SK-N-SH (cell line): ENCODE results near the gene SPRN. TPM values are rescaled to one million over a fixed set of nuclear protein-coding genes. Genes with fewer than 3 reads are reported as not detected.

ENCODE experiments used
- CTCF ChIA-PET: fragments of 300-600, 350-600 bp; formaldehyde crosslinking; extraction: SDS; loops from one replicate; lab custom pipeline; 2021; lab: Yijun Ruan, JAX
- POLR2A ChIA-PET: fragments of 350-600 bp; sonication (Branson Sonifier 250); formaldehyde crosslinking; extraction: SDS; loops from one replicate; lab custom pipeline; 2020; ENCODE audit warnings: antibody characterized with exemption, inconsistent platforms; lab: Yijun Ruan, JAX
- DNase-seq: peaks from one replicate; pipeline ENCODE4 v3.0.0; 2012
- H2AFZ ChIP-seq: fragments of 200-600 bp; sonication (generic); 2 replicates; pipeline ENCODE4 v1.8.1; 2016; ENCODE audit warnings: antibody characterized with exemption, mild to moderate bottlenecking, low read depth
- H3F3A ChIP-seq: fragments of 200-600 bp; sonication (generic); replicated peaks from 2 replicates; pipeline ENCODE3; 2016; ENCODE audit warnings: antibody characterized with exemption, mild to moderate bottlenecking; ENCODE audit not compliant: insufficient read depth
- H3K27ac ChIP-seq, 2 experiments: fragments of 200-500 bp in 1 of 2; fragments of 200-600 bp in 1 of 2; sonication (Bioruptor generic) in 1 of 2; sonication (generic), shearing (Covaris generic) in 1 of 2; 2 replicates each; pipeline versions ENCODE4 v1.5.1 to v1.6.1; 2014 to 2016; ENCODE audit warnings: low read depth in 2 of 2, inconsistent platforms in 1 of 2, low read length in 1 of 2, mild to moderate bottlenecking in 1 of 2, mixed read lengths in 1 of 2
- H3K27me3 ChIP-seq: fragments of 200-600 bp; sonication (generic), shearing (Covaris generic); 2 replicates; pipeline ENCODE4 v1.6.1; 2016; ENCODE audit warnings: mixed run types; ENCODE audit not compliant: insufficient read depth
- H3K36me3 ChIP-seq, 2 experiments: fragments of 200-500 bp in 1 of 2; fragments of 200-600 bp in 1 of 2; sonication (Bioruptor generic) in 1 of 2; sonication (generic) in 1 of 2; replicated peaks in 1 of 2; 2 replicates each; pipeline versions ENCODE3 to v1.5.1; 2014 to 2016; ENCODE audit warnings: low read length in 1 of 2, mild to moderate bottlenecking in 1 of 2; ENCODE audit not compliant: insufficient read depth in 2 of 2, control insufficient read depth in 1 of 2
- H3K4me1 ChIP-seq, 2 experiments: fragments of 200-500 bp in 1 of 2; fragments of 200-600 bp in 1 of 2; sonication (Bioruptor generic) in 1 of 2; sonication (generic), shearing (Covaris generic) in 1 of 2; 2 replicates each; pipeline versions ENCODE4 v1.5.1 to v1.6.1; 2014 to 2016; ENCODE audit warnings: low read depth in 1 of 2, low read length in 1 of 2, mixed run types in 1 of 2; ENCODE audit not compliant: insufficient read depth in 2 of 2, control insufficient read depth in 1 of 2
- H3K4me2 ChIP-seq: fragments of 200-600 bp; sonication (generic), shearing (Covaris generic); 2 replicates; pipeline ENCODE4 v1.6.1; 2017; ENCODE audit warnings: mixed run types
- H3K4me3 ChIP-seq, 2 experiments: fragments of 200-500 bp in 1 of 2; fragments of 200-600 bp in 1 of 2; sonication (Bioruptor generic) in 1 of 2; sonication (generic), shearing (Covaris generic) in 1 of 2; 2 replicates each; pipeline versions ENCODE4 v1.5.1 to v1.8.1; 2014 to 2016; ENCODE audit warnings: low read depth in 2 of 2, inconsistent platforms in 1 of 2, low read length in 1 of 2, mild to moderate bottlenecking in 1 of 2, mixed read lengths in 1 of 2, moderate library complexity in 1 of 2
- H3K79me2 ChIP-seq: fragments of 200-600 bp; sonication (generic); 2 replicates; pipeline ENCODE4 v1.8.1; 2017; ENCODE audit warnings: mild to moderate bottlenecking; ENCODE audit not compliant: insufficient read depth
- H3K9ac ChIP-seq: fragments of 200-600 bp; sonication (generic); 2 replicates; pipeline ENCODE4 v1.6.1; 2017; ENCODE audit warnings: mixed run types
- H3K9me2 ChIP-seq: fragments of 200-600 bp; sonication (generic); 2 replicates; pipeline ENCODE4 v1.6.1; 2017; ENCODE audit warnings: mixed run types
- H3K9me3 ChIP-seq: fragments of 200-600 bp; sonication (generic); 2 replicates; pipeline ENCODE4 v1.6.1; 2017; ENCODE audit warnings: mixed run types, mild to moderate bottlenecking, moderate library complexity
- H4K20me1 ChIP-seq: fragments of 200-600 bp; sonication (generic); 2 replicates; pipeline ENCODE4 v1.6.1; 2017; ENCODE audit warnings: mild to moderate bottlenecking, mixed run types; ENCODE audit not compliant: insufficient read depth
- FOXJ3 ChIP-seq: sonication (generic); formaldehyde crosslinking; IDR thresholded peaks from 2 replicates; pipeline ENCODE4 v1.5.1; 2020; ENCODE audit warnings: mild to moderate bottlenecking, missing genetic modification reagents
- FOXM1 ChIP-seq: IDR thresholded peaks from 2 replicates; pipeline ENCODE4 v1.4.0; 2012; ENCODE audit warnings: low read depth, mild to moderate bottlenecking
- IRF3 ChIP-seq: fragments of 150-350 bp; IDR thresholded peaks from 2 replicates; pipeline ENCODE4 v1.6.1; 2016; ENCODE audit warnings: mild to moderate bottlenecking, low read depth, low read length
- NFIC ChIP-seq: IDR thresholded peaks from 2 replicates; pipeline ENCODE4 v1.4.0; 2012; ENCODE audit warnings: borderline replicate concordance
- RAD21 ChIP-seq: IDR thresholded peaks from 2 replicates; pipeline ENCODE4 v1.6.1; 2012; ENCODE audit warnings: mild to moderate bottlenecking, low read length
- WGBS: methylation state at CpG from one replicate; pipeline ENCODE4 v1.1.6; 2017; ENCODE audit warnings: low lambda C conversion rate; 5-methylcytosine and 5-hydroxymethylcytosine counted together
- polyA plus RNA-seq, 3 experiments: library from polyadenylated mRNA; depleted of rRNA; stranded (reverse); fragments of >200 nt; gene quantifications; 2 replicates each; pipeline ENCODE4 v1.2.3, GENCODE V29; 2012

SPRN gene
- polyA plus RNA-seq, 1 of the 3 experiments (the other 2 are of a cell fraction) = 1.2 TPM

GRCh38 chr10:133446979-133447378 lies 22.6 kb upstream of the SPRN start (continued):
- TF ChIP-seq NFIC (no peak), FOXJ3 (CRISPR knock-in tag) (no peak)

DNA sequence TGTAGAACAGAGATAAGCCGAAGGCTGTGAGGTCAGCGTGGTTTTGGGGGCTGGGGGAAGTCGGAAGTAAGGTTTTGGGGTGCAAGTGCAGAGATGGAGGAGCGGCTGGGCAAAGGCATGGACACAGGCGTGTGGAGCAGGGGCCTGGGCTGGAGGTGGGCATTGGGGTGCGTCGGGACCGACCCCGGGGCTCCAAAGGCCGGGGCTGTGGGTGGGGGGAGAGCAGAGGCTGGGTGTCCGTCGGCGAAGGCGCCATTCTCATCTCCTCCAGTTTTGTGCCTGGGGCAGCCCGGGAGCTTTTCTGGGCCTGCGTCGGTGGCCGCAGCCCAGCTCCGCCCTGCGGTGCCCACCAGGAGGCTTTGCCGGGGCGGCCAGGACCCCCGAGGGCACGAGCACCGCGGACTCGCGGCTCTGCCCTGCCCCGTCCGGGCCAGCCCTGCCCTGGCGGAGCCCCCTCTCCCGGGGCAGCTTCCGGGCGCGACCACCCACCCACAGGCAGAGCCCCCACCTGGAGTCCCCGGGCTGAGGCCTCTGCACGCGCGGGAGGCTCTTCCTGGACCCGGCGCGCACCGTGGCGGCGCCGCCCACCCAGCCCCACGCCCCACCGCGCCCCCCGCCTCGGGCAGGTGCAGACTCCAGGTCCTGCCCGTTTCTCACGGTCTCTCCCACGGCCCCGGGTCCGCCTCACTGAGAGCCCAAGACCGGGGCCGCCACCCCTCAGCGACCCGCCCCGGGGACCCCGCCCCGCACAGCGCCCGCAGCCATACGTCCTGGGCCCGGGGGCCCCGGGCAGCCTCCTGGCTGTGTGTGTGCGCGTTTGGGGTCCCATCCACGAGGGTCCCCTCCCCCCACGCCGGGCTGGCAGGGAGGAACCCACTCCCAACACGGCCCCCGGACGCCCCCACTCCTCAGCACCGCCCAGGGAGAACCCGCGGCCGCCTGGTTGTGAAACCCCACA lies 21.6 kb upstream of the SPRN start:
- Histone ChIP-seq H4K20me1 (no peaks in the 10 kb centered on the region), H3K79me2 (no peaks in the 10 kb centered on the region), H3K4me1 (no peaks in the 10 kb centered on the region), H3K9ac (no peak overlapping the region), H2AFZ (no peak overlapping the region), H3K27ac (no peak overlapping the region), H3K4me2 (no peak overlapping the region), H3K27me3 (no peaks in the 10 kb centered on the region), H3K36me3 (peaks cover 0 to 3% of the 10 kb centered on the region in 2 experiments), H3K9me3 (0 out of 2 replicates have a peak, but pooled peaks cover 23% of the 10 kb centered on the region), H3K9me2 (no peaks in the 10 kb centered on the region), H3K4me3 (no peak overlapping the region), H3F3A (no peaks in the 10 kb centered on the region)
- DNase-seq = no peak
- POLR2A ChIA-PET = no interaction called here
- 81% methylated on average over 56 of the region's 80 CpGs for WGBS
- no peak for TF ChIP-seq IRF3
- CTCF ChIA-PET = no interaction called here

GRCh38 chr10:133445268-133445732 lies 20.9 kb upstream of the SPRN start:
- Histone ChIP-seq H3K4me1 (no peaks in the 10 kb centered on the region), H3K9me3 (0 out of 2 replicates have a peak, but pooled peaks cover 23% of the 10 kb centered on the region), H3F3A (no peaks in the 10 kb centered on the region), H2AFZ (no peak overlapping the region), H3K36me3 (peaks cover 0 to 3% of the 10 kb centered on the region in 2 experiments), H3K9me2 (no peaks in the 10 kb centered on the region), H3K9ac (no peak overlapping the region), H4K20me1 (no peaks in the 10 kb centered on the region), H3K4me3 (no peak overlapping the region), H3K27me3 (no peaks in the 10 kb centered on the region), H3K79me2 (no peaks in the 10 kb centered on the region), H3K4me2 (no peak overlapping the region)
- peak; percentile 18 for DNase-seq
- WGBS = 87% methylated on average over 20 of the region's 22 CpGs
- POLR2A ChIA-PET = no interaction called here
- no peak for TF ChIP-seq RAD21
- no peak for TF ChIP-seq FOXM1
- TF ChIP-seq, all 33 proteins: peak for 0
- no peak overlapping the region for H3K27ac ChIP-seq
- CTCF ChIA-PET = no interaction called here
